ENCODE measurements around the gene CYP4A11.
"Not testable (repeated sequence)": the region's sequence is repeated elsewhere in the genome, so short reads cannot be mapped to it uniquely, and the experiment has no call there.

CYP4A11 gene, protein sequence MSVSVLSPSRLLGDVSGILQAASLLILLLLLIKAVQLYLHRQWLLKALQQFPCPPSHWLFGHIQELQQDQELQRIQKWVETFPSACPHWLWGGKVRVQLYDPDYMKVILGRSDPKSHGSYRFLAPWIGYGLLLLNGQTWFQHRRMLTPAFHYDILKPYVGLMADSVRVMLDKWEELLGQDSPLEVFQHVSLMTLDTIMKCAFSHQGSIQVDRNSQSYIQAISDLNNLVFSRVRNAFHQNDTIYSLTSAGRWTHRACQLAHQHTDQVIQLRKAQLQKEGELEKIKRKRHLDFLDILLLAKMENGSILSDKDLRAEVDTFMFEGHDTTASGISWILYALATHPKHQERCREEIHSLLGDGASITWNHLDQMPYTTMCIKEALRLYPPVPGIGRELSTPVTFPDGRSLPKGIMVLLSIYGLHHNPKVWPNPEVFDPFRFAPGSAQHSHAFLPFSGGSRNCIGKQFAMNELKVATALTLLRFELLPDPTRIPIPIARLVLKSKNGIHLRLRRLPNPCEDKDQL

DNA sequence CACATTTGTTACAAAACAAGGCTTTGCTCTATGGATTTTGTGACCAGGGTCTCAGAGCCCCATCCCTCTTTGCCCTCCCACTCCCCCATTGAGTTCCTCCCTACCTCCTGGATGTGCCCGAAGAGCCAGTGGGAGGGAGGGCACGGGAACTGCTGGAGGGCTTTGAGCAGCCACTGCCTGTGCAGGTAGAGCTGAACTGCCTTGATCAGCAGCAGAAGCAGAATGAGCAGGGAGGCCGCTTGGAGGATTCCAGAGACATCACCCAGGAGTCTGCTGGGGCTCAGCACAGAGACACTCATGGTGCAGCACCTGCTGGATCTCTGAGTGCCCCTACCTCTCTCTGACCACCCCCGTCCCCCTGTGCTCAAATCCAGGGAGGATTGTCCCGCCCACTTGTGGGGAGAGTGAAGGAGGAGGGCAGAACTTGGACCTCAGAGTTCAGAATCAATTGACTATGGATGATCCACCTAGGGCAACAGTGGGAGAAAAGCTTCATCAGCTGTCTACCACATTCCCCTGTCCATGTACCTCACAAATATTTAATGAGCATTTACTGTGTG lies at the start of gene CYP4A11:
Gene CYP4A11, minus strand, starts transcription at position 342 of the 560 bp plus-strand sequence. Its CDS starts 43 bp downstream, at position 299.
- TF ChIP-seq, protein P1, sequence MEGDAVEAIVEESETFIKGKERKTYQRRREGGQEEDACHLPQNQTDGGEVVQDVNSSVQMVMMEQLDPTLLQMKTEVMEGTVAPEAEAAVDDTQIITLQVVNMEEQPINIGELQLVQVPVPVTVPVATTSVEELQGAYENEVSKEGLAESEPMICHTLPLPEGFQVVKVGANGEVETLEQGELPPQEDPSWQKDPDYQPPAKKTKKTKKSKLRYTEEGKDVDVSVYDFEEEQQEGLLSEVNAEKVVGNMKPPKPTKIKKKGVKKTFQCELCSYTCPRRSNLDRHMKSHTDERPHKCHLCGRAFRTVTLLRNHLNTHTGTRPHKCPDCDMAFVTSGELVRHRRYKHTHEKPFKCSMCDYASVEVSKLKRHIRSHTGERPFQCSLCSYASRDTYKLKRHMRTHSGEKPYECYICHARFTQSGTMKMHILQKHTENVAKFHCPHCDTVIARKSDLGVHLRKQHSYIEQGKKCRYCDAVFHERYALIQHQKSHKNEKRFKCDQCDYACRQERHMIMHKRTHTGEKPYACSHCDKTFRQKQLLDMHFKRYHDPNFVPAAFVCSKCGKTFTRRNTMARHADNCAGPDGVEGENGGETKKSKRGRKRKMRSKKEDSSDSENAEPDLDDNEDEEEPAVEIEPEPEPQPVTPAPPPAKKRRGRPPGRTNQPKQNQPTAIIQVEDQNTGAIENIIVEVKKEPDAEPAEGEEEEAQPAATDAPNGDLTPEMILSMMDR (IDR thresholded peaks at IDR 0.05; ENCODE audit: control insufficient read depth, insufficient read depth, low read depth, low read length, missing control alignments): no peak
- no peak for DNase-seq (ENCODE audit: low read depth)
- no peak within 1 kb of the TSS for H3K4me3 ChIP-seq (ENCODE audit: control insufficient read depth, low read depth, low read length)

DNA sequence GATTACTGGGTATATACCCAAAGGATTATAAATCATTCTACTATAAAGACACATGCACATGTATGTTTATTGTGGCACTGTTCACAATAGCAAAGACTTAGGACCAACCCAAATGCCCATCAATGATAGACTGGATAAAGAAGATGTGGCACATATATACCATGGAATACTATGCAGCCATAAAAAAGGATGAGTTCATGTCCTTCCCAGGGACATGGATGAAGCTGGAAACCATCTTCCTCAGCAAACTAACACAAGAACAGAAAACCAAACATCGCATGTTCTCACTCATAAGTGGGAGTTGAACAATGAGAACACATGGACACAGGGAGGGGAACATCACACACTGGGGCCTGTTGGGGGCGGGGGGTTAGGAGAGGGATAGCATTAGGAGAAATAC lies 49.3 kb upstream of the CYP4A11 start:
- DNase-seq (ENCODE audit: low read depth); H3K4me3 ChIP-seq (ENCODE audit: control insufficient read depth, low read depth, low read length): not testable (repeated sequence)

DNA sequence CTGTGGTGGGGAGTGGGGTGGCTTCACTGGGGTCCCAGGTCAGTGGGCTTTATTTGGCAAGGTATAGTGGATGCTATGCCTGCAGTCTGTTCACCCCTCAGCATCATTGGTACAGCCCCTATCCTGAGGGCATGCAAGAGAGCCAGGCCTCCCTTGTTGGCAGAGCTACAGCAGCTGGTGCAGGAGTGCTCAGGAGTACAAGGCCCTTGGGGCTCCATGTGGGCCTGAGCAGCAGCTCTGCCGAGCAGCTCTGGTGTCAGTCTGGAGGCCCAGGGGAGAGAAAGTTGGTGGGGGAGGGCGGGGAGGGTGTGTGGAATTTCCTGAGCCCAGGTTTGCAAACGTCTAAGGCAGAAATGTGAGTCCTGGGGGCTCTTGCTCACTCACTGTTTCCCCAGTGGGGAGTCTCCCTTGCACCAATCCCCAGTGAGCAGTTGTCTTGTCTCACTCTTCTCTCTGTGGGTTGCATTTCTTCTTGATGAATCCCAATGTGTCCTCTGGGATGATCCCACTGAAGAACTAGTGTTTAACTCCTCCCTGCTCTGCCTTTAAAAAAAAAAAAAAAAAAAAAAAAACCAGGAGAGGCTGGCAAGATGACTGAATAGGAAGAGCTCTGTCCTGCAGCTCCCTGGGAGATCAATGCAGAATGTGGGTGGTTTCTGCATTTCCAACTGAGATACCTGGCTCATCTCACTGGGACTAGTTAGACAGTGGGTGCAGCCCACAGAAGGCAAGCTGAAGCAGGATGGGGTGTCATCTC lies 42.7 kb upstream of the CYP4A11 start:
- no peak for DNase-seq (ENCODE audit: low read depth)
- TF ChIP-seq, protein P1 (IDR thresholded peaks at IDR 0.05; ENCODE audit: control insufficient read depth, insufficient read depth, low read depth, low read length, missing control alignments): no peak
- no peak overlapping the region for H3K4me3 ChIP-seq (ENCODE audit: control insufficient read depth, low read depth, low read length)

DNA sequence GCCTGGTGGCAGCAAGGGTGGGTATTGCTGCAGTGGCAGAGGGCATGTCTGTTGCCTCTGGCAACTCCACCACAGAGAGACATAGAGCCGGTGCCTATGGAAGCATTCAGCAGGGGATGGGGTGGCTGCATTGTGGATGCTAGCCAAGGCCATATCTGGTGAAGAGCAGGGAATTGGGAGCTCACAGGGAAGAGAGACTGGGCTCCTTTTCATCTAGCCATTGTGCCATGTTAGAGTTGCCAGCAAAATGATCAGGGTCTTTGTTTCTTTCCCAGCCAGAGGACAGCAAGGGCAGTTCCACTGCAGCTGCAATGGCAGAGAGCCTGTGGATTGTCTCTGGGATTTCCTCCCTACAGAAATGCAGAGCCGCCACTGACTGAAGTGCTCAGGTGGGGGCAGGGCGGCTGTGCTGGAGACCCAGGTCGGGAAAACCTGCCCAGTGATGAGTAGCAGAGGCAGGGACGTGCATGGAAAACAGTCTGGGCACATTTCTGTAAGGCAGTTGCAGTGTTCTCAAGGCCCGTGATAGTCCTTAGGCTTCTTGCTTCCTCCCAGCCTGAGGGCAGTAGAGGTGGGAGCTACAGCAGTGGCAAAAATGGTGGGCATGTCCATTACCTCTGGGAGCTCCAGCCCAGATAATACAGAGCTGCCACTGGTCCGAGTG lies 42.0 kb upstream of the CYP4A11 start:
- TF ChIP-seq, protein P1 (IDR thresholded peaks at IDR 0.05; ENCODE audit: control insufficient read depth, insufficient read depth, low read depth, low read length, missing control alignments): no peak
- no peak for DNase-seq (ENCODE audit: low read depth)
- H3K4me3 ChIP-seq (ENCODE audit: control insufficient read depth, low read depth, low read length): no peak overlapping the region

DNA sequence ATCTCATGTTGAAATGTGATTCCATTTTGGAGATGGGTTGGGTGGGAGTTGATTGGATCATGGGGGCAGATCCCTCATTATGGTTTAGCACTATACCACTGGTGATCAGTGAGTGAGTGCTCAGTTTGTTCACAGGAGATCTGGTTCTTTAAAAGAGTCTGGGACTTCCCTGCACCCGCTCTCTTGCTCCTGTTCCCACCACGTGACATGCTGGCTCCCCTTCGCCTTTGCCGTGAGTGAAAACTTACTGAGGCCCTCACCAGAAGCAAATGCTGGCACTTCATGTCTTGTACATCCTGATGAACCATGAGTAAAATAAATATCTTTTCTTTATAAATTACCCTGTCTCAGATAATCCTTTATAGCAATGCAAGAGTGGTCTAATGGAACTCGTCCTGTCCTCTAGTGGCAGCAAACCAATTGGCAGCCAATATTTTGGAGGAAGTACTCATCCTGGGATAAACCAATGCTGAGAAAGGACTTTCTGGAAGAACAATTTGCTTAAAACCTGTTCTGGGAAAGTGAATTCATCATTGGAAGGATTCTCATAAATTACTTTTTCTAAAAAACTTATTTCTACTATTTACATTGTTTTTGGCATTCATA lies 27.8 kb upstream of the CYP4A11 start:
- TF ChIP-seq, protein P1 (IDR thresholded peaks at IDR 0.05; ENCODE audit: control insufficient read depth, insufficient read depth, low read depth, low read length, missing control alignments): no peak
- DNase-seq (ENCODE audit: low read depth): no peak
- no peak overlapping the region for H3K4me3 ChIP-seq (ENCODE audit: control insufficient read depth, low read depth, low read length)

DNA sequence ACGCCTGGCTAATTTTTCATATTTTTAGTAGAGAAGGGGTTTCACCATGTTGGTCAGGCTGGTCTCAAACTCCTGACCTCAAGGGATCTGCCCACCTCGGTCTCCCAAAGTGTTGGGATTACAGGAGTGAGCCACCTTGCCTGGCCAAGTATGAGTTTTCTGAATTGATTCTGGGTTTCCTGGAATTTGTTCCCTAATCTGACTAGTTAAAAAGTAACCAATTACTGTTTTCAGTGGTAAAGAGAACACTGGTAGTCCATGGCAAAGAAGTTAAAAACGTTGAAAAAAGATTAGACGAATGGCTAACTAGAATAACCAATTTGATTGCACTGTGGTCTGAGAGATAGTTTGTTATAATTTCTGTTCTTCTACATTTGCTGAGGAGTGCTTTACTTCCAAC lies 21.0 kb upstream of the CYP4A11 start:
- not testable (repeated sequence) for H3K4me3 ChIP-seq (ENCODE audit: control insufficient read depth, low read depth, low read length); DNase-seq (ENCODE audit: low read depth)

Measured in AG09309 (cell line).